PC-9 (cell line): ENCODE data around the gene CD59. TPM values are rescaled to one million over a fixed set of nuclear protein-coding genes. Genes with fewer than 3 reads are reported as not detected.

Experiments
- BruUV-seq: library from RNA; stranded (reverse); fragments of 400-500 nt; replicated peaks from 2 replicates; lab custom pipeline; 2021; lab: Mats Ljungman, UMichigan
- CTCF ChIA-PET: fragments of 300-600 bp; sonication (Branson Sonifier 250); formaldehyde crosslinking; loops from one replicate; lab custom pipeline; 2022; ENCODE audit warnings: antibody characterized with exemption; lab: Charles Lee
- POLR2A ChIA-PET: fragments of 300-600 bp; sonication (Branson Sonifier 250); formaldehyde crosslinking; loops from one replicate; lab custom pipeline; 2022; ENCODE audit warnings: antibody characterized with exemption; ENCODE audit not compliant: unreplicated experiment; lab: Charles Lee
- DNase-seq, 2 experiments: peaks; one replicate each; pipeline versions ENCODE4 v3.0.0 to v3.0.0-alpha.2; 2015 to 2022; ENCODE audit warnings: mixed read lengths in 1 of 2
- H2AFZ ChIP-seq: fragments of 200-600 bp; sonication (generic); 2 replicates; pipeline ENCODE4 v1.8.1; 2017; ENCODE audit warnings: antibody characterized with exemption
- H3F3A ChIP-seq: fragments of 200-600 bp; sonication (generic); 2 replicates; pipeline ENCODE4 v1.8.1; 2017; ENCODE audit warnings: antibody characterized with exemption, mild to moderate bottlenecking, low read depth; ENCODE audit not compliant: insufficient read depth
- H3K27ac ChIP-seq: fragments of 200-600 bp; sonication (generic); 2 replicates; pipeline ENCODE4 v1.6.1; 2016; ENCODE audit warnings: mixed run types
- H3K27me3 ChIP-seq: fragments of 200-600 bp; sonication (generic); 2 replicates; pipeline ENCODE4 v1.6.1; 2016; ENCODE audit warnings: low read depth, mixed run types; ENCODE audit not compliant: insufficient read depth
- H3K36me3 ChIP-seq: fragments of 200-600 bp; sonication (generic); 2 replicates; pipeline ENCODE4 v1.6.1; 2016; ENCODE audit warnings: low read depth, mixed run types
- H3K4me1 ChIP-seq: fragments of 200-600 bp; sonication (generic); replicated peaks from 2 replicates; pipeline ENCODE4 v1.6.1; 2016; ENCODE audit warnings: mixed run types; ENCODE audit not compliant: insufficient read depth
- H3K4me2 ChIP-seq: fragments of 200-600 bp; sonication (generic); 2 replicates; pipeline ENCODE4 v1.6.1; 2017; ENCODE audit warnings: mixed run types
- H3K4me3 ChIP-seq: fragments of 200-600 bp; sonication (generic); 2 replicates; pipeline ENCODE4 v1.6.1; 2016; ENCODE audit warnings: mixed run types
- H3K79me2 ChIP-seq: fragments of 200-600 bp; sonication (generic); 2 replicates; pipeline ENCODE4 v1.6.1; 2017; ENCODE audit warnings: low read depth, mixed run types
- H3K9me2 ChIP-seq: fragments of 200-600 bp; sonication (generic); 2 replicates; pipeline ENCODE4 v1.8.1; 2017; ENCODE audit warnings: mild to moderate bottlenecking; ENCODE audit not compliant: insufficient read depth
- H3K9me3 ChIP-seq: fragments of 200-600 bp; sonication (generic); 2 replicates; pipeline ENCODE4 v1.8.1; 2016; ENCODE audit warnings: low read depth; ENCODE audit not compliant: insufficient read depth
- H4K20me1 ChIP-seq: fragments of 200-600 bp; sonication (generic); 2 replicates; pipeline ENCODE4 v1.8.1; 2017; ENCODE audit not compliant: insufficient read depth
- CTCF ChIP-seq: fragments of 200-600 bp; sonication (generic); conservative IDR thresholded peaks from 2 replicates; pipeline ENCODE4 v1.6.1; 2017; ENCODE audit warnings: mixed run types, antibody characterized with exemption, mild to moderate bottlenecking, moderate library complexity
- EZH2 ChIP-seq: fragments of 200-600 bp; sonication (generic); IDR thresholded peaks from 2 replicates; pipeline ENCODE4 v1.8.0; 2017; ENCODE audit warnings: antibody characterized with exemption, low read depth
- intact Hi-C: fragments of 100-400 bp; cut with micrococcal nuclease; formaldehyde crosslinking; loops from one replicate; pipeline ENCODE4 v1.10.0; 2022; ENCODE audit not compliant: unreplicated experiment
- total RNA-seq: library from RNA; stranded (reverse); gene quantifications from 2 replicates; pipeline ENCODE4 v1.2.3, GENCODE V29; 2021

CD59 gene
- total RNA-seq, 1 experiment from 2014 or later: 291 TPM

DNA sequence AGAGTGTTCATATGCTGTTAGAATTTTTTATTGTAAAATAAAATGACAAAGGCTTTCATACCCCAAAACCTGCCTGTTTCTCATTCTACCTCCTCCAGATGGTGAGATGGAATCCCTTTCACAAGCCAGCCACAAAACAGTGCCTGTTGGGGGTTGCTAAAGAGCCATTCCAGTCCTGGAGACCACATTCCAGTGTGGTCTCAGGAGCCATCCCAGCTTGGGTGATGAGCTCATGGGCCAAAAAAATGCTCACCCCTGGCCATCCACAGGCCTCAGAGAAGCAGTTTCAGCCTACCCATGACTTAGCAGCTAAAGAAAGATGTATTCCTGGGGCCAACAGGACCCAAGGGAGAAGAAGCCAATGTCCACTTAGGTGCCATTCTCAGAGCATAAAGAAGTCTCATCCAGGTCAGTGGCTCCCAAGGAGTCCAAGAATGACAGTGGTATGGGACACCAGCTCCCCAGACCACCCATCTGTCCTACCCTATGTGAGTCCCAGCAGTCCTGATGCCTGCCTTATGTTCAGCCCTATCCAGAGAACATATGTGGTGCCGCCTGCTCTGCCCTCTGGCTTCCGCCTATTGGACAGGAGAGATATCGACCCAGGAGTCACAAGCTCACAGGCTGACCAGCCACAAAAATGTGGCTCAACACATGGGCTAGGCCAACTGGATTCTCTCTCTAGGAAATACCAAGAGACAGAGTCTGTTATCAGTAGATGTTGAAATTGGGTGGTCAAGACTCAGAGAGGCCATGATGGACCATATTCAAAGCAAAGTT, 62.0 kb downstream of the CD59 start:
- Histone ChIP-seq H3K27ac (no peak overlapping the region), H3K27me3 (no peaks in the 10 kb centered on the region), H3K36me3 (no peaks in the 10 kb centered on the region), H3K79me2 (no peaks in the 10 kb centered on the region), H3K4me3 (no peak overlapping the region), H3K4me2 (no peak overlapping the region), H3F3A (no peaks in the 10 kb centered on the region), H3K9me2 (no peaks in the 10 kb centered on the region), H4K20me1 (no peaks in the 10 kb centered on the region), H3K9me3 (no peaks in the 10 kb centered on the region), H2AFZ (no peak overlapping the region), H3K4me1 (peaks cover 11% of the 10 kb centered on the region; the same call in 1 of the 2 replicates)
- no peak for TF ChIP-seq EZH2
- TF ChIP-seq CTCF: no peak
- ChIA-PET CTCF (no interaction called here), POLR2A (interaction anchor here (0.5 kb wide), 1 partner anchor 61 kb away, joined by 15 read pairs; no protein-coding TSS in a partner anchor)
- intact Hi-C loops: no loop called here
- no TSS peak for BruUV-seq
- DNase-seq: no peak

- no peak for DNase-seq
- H3F3A ChIP-seq: no peaks in the 10 kb centered on the region
- no peak overlapping the region for H3K4me3 ChIP-seq
- H3K36me3 ChIP-seq: no peaks in the 10 kb centered on the region
- no peaks in the 10 kb centered on the region for H3K27me3 ChIP-seq
- TF ChIP-seq CTCF: no peak
- TF ChIP-seq EZH2: no peak
- peaks cover 11% of the 10 kb centered on the region; the same call in 1 of the 2 replicates for H3K4me1 ChIP-seq
- ChIA-PET POLR2A (no interaction called here), CTCF (no interaction called here)
- H3K4me2 ChIP-seq: no peak overlapping the region
- BruUV-seq: no TSS peak
- H3K9me3 ChIP-seq: no peaks in the 10 kb centered on the region
- no peaks in the 10 kb centered on the region for H3K79me2 ChIP-seq
- H4K20me1 ChIP-seq: no peaks in the 10 kb centered on the region
- H2AFZ ChIP-seq: no peak overlapping the region
- intact Hi-C loops: no loop called here
- no peak overlapping the region for H3K27ac ChIP-seq
- no peaks in the 10 kb centered on the region for H3K9me2 ChIP-seq
Observed at GRCh38 chr11:33672273-33672672, 64.0 kb downstream of the CD59 start.

DNA sequence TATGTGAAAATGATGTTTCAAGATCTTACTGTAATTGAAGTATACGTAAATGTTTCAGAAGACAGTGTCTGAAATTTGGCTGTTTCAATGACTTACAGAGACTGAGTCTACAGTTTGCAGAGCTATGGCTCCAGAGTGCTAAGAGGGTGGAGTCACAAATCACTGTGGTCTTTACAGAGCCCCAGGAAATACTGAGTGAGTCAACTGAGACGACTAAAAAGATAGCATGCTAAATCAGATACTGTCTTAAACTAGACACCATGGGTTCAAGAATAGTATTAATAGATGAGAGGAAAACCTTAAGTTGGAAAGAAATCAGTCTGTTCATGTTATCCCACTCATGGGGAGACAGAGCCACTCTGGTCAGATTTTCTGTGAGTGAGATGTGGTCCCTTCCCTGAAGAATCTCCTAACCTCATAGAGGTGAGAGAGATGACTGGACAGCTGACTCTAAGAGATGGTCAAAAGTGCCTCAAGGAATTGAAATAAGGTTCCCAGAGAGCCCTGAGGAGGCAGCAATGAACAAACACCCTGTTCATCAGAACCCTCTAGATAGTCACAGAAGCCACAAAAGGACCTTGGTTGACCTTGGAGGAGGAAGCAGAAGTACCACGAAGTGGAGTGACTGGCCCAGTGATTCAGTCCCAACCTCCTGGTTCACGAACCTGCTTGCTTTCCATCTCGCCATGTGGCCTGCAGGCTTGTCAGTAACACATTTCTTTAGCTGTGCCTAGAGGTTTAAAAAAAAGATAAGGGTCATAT, 65.8 kb downstream of the CD59 start:
- no peak for DNase-seq
- Histone ChIP-seq H3K9me3 (no peaks in the 10 kb centered on the region), H3K79me2 (no peaks in the 10 kb centered on the region), H4K20me1 (no peaks in the 10 kb centered on the region), H3F3A (no peaks in the 10 kb centered on the region), H3K4me2 (no peak overlapping the region), H3K4me3 (no peak overlapping the region), H3K9me2 (no peaks in the 10 kb centered on the region), H3K36me3 (no peaks in the 10 kb centered on the region), H3K27me3 (no peaks in the 10 kb centered on the region), H2AFZ (no peak overlapping the region), H3K27ac (no peak overlapping the region), H3K4me1 (peaks cover 11% of the 10 kb centered on the region; the same call in 1 of the 2 replicates)
- intact Hi-C loops: no loop called here
- ChIA-PET POLR2A (no interaction called here), CTCF (interaction anchor here (0.5 kb wide), 1 partner anchor 328 kb away, joined by 11 read pairs; no protein-coding TSS in a partner anchor)
- BruUV-seq: no TSS peak
- TF ChIP-seq EZH2 (no peak), CTCF (no peak)
